Activated CD4-positive, alpha-beta T cell treated with anti-CD3 and anti-CD28 coated beads for 24 hours (primary cell): Measurements from ENCODE around the gene RBM19.

Experiments used
- DNase-seq, 2 donors: peaks; one replicate each; pipeline ENCODE4 v3.0.0-alpha.2; 2020; ENCODE audit warnings: low read depth in 2 of 2

The RBM19 gene

GRCh38 chr12:113958108-113958507 lies 8.0 kb downstream of the RBM19 start:
- DNase-seq: no peak

- DNase-seq: no peak
Measured at GRCh38 chr12:113957627-113958026, 8.5 kb downstream of the RBM19 start.

DNA sequence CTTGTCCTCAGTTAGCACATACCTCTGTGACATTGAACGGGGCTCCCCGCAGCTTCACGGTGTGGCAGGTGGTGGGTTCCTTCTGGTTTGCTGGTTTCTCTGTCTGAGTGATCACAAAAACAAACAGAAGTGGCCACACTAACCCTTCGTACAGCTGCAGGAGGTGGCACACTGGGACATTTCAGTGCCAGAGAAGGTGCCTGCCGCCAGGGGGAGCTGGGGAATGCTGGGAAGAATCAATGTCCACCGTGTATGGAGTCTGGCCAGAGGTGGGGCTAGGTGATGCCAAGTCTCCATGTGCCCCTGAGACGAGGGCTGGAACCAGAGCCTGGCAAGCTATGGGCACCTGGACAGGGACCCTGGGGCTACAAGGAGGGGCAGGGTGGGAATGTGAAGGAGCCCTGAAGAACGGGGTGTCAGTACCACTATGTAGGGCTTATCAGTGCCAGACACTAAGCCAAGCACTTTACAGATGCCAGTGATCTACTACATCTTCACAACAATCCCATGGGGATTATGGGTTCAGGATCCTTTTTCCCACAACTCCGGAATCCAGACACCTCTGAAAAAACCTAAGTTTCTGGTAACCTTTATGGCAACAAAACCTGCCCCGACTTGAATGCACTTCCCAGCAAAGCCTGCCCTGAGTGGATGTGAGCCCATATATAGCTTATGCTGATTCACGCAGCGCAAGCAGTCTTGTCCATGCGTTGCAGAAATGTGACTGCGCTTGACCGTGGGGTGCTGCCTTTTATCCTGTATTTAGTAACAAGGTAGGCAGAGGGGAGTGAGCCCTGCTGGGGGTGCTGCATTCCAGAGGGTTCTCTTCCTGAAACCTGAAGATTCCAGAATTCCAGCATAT lies 10.8 kb downstream of the RBM19 start:
- DNase-seq: no peak

DNA sequence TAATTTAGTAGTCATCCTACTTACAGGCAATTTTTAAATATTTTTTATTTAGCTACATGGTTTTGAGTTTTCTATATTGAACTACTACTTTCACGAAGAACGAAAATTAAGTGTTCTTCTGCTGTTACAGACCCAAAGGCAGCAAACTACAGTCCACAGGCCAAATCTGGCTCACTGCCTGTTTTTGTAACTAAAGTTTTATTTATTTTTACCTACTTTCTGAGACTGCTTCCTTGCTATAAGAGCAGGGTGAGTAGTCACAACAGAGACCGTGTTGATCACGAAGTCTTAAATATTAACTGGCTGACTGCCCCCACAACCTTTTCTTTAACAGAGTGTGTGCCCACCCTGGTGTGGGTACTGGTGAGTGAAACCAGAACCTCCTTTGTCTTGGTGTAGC lies 11.6 kb downstream of the RBM19 start:
- DNase-seq: no peak

- no peak for DNase-seq
Measured at GRCh38 chr12:113950873-113951272, 15.3 kb downstream of the RBM19 start.

DNA sequence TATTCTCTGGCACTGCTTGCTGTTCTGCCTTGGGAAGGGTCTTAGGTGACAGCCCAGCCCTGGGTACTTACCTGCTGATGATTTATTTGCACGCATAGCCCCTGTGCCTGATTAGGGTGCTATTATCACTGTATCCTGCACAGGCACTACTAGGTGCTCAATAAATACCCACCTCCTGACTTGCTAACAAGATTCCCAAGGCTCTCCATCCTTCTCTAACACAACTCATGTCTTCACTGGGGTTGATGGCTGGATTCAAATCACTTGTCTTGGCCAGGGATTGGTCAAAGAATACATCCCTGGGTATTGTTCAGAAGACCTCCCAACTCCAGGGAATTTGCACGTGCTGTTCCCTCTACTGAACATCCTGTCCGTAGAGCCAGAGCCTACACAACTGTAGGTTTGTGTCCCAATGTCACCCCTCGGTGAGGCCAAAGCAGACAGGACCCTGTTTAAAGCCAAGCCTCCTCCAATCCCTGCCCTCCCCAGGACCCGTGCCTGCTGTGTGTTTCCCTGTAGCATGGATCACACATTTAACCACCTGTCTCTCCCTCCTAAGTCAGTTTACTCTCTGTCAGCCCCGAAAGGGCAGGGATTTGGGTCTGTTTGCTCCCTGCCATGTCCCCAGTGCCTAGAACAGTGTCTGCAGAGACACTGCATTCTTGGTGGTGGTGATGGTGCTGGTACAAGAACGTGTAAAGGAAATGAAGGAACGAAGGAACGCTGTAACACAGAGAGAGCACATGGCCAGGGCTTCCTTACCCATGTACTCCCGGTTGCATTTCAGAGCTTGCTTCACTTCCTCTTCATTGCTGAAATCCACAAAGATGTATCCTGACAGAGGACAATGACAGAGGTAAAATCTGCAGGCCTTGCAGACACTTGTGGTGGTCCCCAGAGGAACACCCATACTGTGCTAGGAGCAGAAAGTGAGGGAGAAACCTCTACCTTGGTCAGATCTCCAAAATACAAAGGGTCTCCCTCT lies 16.5 kb downstream of the RBM19 start:
- no peak for DNase-seq

- no peak for DNase-seq
Measured at GRCh38 chr12:113948151-113948914, 17.8 kb downstream of the RBM19 start.

DNA sequence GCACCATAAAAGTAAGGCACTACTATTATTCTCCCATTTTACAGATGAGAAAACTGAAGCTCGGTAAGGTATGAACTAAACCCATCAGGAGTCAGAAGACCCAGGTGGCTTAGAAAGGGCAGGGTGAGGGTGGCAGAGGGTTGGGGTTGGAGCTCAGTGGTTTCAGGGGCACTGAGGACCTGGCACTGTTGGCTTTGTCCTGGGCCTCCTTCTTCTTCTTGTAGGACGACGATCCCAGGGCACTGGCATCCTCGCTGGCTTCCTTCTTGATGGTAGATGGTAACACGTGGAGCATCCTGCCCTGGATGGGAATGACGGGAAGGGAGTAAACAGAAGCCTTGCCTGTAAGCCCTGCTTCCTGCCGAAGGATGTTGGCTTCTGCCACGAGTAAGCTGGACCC lies 19.9 kb downstream of the RBM19 start:
- no peak for DNase-seq

GRCh38 chr12:113945174-113946173 lies 20.7 kb downstream of the RBM19 start:
- DNase-seq: no peak

DNA sequence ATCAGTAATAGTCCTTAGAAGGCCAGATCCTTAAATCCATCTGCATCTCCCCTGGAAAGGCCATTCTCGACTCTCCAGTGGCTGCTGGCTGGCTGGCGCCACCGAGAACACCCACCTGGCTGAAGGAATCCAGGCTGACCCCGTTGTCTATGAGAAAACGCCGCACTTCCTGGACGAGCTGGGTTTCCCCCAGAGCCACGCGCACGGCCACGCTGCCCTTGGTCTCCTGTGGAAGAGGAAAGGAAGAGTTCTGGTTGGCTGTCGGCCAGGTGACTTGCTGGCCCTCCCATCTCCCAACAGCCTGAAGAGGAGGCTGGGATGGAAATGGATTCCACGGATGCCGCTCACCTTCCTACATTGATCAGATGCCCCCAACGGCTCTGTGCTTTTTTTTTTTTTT lies 23.9 kb downstream of the RBM19 start:
- no peak for DNase-seq

GRCh38 chr12:113941208-113941486 lies 25.0 kb downstream of the RBM19 start:
- DNase-seq: no peak

DNA sequence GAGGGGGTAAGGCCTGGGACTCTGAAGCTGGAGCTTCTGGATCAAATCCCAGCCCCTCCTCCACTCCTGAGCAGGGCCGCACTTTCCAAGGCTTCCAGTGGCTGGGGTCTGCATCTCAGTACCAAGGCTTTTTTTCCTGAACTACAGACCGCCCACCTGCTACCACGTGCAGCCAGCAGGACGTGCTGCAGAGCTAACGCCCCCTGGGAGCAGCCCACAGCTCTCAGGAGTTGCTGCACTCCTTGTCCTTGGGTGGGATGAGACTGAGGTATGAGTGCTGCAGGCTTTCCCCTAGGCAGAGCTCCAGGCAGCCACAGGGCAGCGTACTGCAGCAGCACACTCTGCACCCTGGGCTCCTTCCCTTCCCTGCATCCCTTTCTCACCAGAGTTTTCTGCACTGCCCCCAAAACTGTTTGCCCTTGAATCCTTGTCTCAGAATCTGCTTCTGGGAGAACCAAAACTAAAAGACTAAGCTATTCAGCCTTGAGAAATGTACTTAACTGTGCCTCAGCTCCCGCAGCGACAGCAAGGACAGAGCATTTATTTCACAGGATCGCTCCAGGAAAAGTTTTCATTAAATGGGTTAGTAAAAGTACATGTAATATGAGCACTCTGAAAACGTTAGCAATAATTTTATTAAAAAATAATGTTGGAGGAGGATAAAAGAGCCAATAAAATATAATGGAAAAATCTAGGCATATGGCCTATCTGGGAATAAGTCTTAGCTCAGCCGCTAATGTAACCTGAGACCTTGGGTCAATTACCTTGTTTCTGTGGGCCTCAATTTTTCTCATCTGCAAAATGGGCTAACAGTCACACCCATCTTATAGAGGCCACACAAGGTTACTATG lies 25.5 kb downstream of the RBM19 start:
- no peak for DNase-seq

DNA sequence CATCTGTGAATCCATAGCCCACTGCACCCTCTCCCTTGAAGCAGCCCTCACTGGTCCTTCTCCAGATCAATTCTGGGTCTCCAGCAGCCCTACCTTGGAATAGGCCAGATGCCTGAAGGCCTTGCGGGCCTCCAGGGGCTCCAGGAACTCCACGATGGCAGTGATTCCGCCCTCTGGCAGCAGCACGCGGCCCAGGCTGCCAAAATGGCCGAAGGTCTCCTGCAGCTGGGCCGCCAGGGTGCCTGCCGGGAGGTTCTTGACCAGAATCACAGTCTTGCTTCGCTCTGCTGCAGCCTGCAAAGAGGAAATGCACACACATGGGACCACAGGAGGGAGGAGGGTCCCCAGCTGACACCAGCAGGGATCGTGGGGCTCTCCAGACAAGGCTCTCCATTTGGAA lies 26.3 kb downstream of the RBM19 start:
- DNase-seq: no peak

GRCh38 chr12:113938471-113938870 lies 27.7 kb downstream of the RBM19 start:
- DNase-seq: no peak

DNA sequence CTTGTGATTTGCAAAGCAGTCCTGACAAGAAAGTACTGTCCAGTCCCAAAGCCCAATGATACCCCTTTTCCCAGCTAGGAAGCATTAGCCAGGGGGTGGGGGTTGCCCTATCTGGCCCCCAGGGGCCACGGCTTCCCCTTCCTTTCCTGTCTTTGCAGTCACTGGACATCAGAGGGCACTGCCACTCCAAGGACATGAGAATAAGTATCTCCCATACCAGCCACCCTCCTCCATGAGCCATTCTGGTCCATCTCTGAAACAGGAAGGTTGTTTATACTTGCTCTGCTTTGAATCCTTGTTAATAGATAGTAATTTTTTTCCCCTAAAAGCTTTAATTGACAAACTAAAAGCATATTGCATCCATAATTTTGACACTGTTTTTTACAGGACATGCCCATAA lies 29.7 kb downstream of the RBM19 start:
- DNase-seq: no peak

- no peak for DNase-seq
Measured at GRCh38 chr12:113935459-113935858, 30.7 kb downstream of the RBM19 start.

DNA sequence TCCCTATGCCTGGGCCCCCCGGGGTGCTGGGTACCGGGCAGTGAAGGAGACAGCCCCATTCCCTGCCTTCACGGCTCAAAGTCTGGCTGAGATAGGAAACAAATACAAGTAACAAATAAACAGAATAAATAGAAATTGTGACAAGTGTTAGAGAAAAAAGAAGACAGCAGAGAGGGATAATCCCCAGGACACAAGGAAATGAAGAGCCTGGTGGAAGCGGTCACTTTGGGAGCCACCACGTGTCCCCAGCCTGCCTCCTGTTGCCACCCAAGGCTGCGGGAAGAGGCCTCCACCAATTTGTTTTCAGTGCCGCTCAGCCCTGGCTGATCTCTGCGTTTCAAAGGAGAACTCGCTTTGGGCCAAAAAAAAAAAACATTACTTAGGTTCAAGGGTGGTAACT lies 31.2 kb downstream of the RBM19 start:
- DNase-seq: no peak

- DNase-seq: no peak
Measured at GRCh38 chr12:113934060-113934814, 31.9 kb downstream of the RBM19 start.

GRCh38 chr12:113933201-113933786 lies 32.8 kb downstream of the RBM19 start:
- no peak for DNase-seq
